Transverse colon (tissue), 4 donors: ENCODE data around the gene FKBP5. TPM values are rescaled to one million over a fixed set of nuclear protein-coding genes. Genes with fewer than 3 reads are reported as not detected.

ENCODE experiments used
- DNase-seq: peaks from one replicate; pipeline ENCODE4 v3.0.0-alpha.2; 2019
- H3K27ac ChIP-seq, 4 donors: fragments of 200-600 bp; sonication (generic); 2 replicates each; pipeline ENCODE4 v1.5.1; 2016 to 2018; ENCODE audit warnings: inconsistent platforms in 4 of 4
- H3K27me3 ChIP-seq: fragments of 200-600 bp; sonication (generic); 2 replicates; pipeline ENCODE4 v1.5.1; 2017; ENCODE audit warnings: inconsistent platforms
- H3K36me3 ChIP-seq, 4 donors: fragments of 200-600 bp; sonication (generic); 2 replicates each; pipeline ENCODE4 v1.5.1; 2017 to 2019; ENCODE audit warnings: inconsistent platforms in 4 of 4
- H3K4me1 ChIP-seq, 4 donors: fragments of 200-600 bp; sonication (generic); 2 replicates each; pipeline ENCODE4 v1.5.1; 2017 to 2020; ENCODE audit warnings: inconsistent platforms in 4 of 4
- H3K4me3 ChIP-seq, 4 donors: fragments of 200-600 bp; sonication (generic); 1 replicate in 1 of 4; 2 replicates in 3 of 4; pipeline versions ENCODE4 v1.5.1 to v1.6.1; 2017 to 2019; ENCODE audit warnings: inconsistent platforms in 4 of 4
- H3K9me3 ChIP-seq, 2 donors: fragments of 200-600 bp; sonication (generic); 2 replicates each; pipeline ENCODE4 v1.5.1; 2017 to 2019; ENCODE audit warnings: inconsistent platforms in 2 of 2
- EP300 ChIP-seq: sonication (generic); formaldehyde crosslinking; IDR thresholded peaks from one replicate; pipeline ENCODE4 v1.6.1; 2017; ENCODE audit warnings: antibody characterized with exemption, low read depth
- POLR2A ChIP-seq: fragments of 450-650 bp; IDR thresholded peaks from one replicate; pipeline ENCODE4 v1.6.1; 2016; ENCODE audit warnings: antibody characterized with exemption, mild to moderate bottlenecking, moderate library complexity
- POLR2AphosphoS5 ChIP-seq, 3 donors: sonication (generic); formaldehyde crosslinking; IDR thresholded peaks; one replicate each; pipeline ENCODE4 v1.6.1; 2016; ENCODE audit warnings: antibody characterized with exemption in 3 of 3
- WGBS, 2 donors: methylation state at CpG; one replicate each; pipeline ENCODE4 v1.1.5; 2018; ENCODE audit warnings: low coverage in 1 of 2; 5-methylcytosine and 5-hydroxymethylcytosine counted together
- in situ Hi-C, 4 donors: fragments of 200-750 bp; cut with MboI; loops; one replicate each; pipeline versions ENCODE4 v1.15.0 to v1.15.1; 2017; ENCODE audit warnings: low sequenced_read_pairs in 3 of 4, low pct_ligation_motif_present in 1 of 4, low pct_unique_long_range_greater_than_20kb in 1 of 4
- intact Hi-C: fragments of 100-400 bp; cut with DNase I; formaldehyde crosslinking; loops from one replicate; pipeline ENCODE4 v1.15.1; 2023; ENCODE audit warnings: low total_unique reads
- total RNA-seq, 4 donors: library from RNA; depleted of rRNA; stranded (reverse); fragments of >200 nt; gene quantifications; one replicate each; pipeline ENCODE4 v1.1.0, GENCODE V29; 2016
- TF ChIP-seq, protein P1 (sequence below), 5 experiments: fragments of 200-600 bp in 3 of 5; fragments of 450-650 bp in 2 of 5; sonication (generic) in 3 of 5; IDR thresholded peaks; 1 replicate in 2 of 5; 2 replicates in 3 of 5; pipeline ENCODE4 v1.5.1; 2016 to 2017; ENCODE audit warnings: antibody characterized with exemption in 5 of 5, inconsistent platforms in 3 of 5, mild to moderate bottlenecking in 2 of 5, moderate library complexity in 1 of 5

Gene FKBP5
- total RNA-seq, 4 donors from 2014 or later = 82.8 to 299 (median 254) TPM

DNA sequence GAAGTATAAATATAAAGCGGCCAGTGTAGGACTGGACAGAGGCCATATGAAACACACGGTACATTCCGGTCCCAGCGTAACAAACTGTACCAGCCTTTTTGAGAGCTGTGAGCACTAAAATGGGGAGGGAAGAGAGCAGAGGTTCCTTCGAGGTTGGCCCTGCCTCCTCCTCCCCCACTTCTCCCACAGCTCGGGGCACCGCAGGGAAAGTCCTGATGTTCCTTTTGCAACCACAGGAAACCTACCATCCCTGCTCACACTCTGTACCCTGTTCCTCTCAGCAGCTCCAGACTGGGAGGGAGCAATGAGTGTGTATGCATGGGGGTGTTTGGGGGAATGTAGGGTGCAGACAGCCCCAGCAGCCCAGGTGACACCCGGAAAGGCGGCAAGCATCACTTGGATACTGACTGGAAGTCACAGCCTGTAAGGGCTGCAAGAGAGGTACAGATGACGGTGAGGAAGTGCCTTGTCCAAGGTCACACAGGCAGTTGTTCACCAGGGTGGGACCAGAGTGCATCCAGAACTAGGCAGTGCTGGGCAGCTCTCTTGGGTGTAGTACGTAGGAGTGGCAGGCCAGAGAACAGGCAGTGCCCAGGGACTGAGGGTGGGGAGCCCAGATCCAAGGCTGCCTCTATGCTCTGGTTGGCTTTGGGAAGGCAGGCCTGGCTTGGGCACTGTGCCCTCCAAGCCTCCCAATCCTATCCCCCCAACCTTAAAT is 37.2 kb upstream of the FKBP5 start:
- Histone ChIP-seq H3K9me3 (no peaks in the 10 kb centered on the region), H3K36me3 (no peaks in the 10 kb centered on the region), H3K4me1 (peaks cover 75 to 97% (median 90%) of the 10 kb centered on the region in 4 donors), H3K4me3 (no peak overlapping the region), H3K27ac (peak overlapping the region; percentile 99 to 100 (median 100)), H3K27me3 (no peaks in the 10 kb centered on the region)
- intact Hi-C loops = loop anchor here (2.0 kb wide), 1 partner anchor 37 kb away; the partner anchor contains the start of gene FKBP5
- WGBS, 2 donors = 25 to 30% methylated on average over 7 to 11 of the region's 11 CpGs
- in situ Hi-C loops = loop anchor here in 1 of 4 donors (25.0 kb wide), 1 partner anchor 389 kb away; the partner anchor contains the start of gene PPARD
- TF ChIP-seq POLR2A (peak; percentile 71), EP300 (peak; percentile 100), POLR2AphosphoS5 (IDR thresholded peaks at IDR 0.05) (peak; percentile 60 to 94 (median 91))
- TF ChIP-seq, protein P1, sequence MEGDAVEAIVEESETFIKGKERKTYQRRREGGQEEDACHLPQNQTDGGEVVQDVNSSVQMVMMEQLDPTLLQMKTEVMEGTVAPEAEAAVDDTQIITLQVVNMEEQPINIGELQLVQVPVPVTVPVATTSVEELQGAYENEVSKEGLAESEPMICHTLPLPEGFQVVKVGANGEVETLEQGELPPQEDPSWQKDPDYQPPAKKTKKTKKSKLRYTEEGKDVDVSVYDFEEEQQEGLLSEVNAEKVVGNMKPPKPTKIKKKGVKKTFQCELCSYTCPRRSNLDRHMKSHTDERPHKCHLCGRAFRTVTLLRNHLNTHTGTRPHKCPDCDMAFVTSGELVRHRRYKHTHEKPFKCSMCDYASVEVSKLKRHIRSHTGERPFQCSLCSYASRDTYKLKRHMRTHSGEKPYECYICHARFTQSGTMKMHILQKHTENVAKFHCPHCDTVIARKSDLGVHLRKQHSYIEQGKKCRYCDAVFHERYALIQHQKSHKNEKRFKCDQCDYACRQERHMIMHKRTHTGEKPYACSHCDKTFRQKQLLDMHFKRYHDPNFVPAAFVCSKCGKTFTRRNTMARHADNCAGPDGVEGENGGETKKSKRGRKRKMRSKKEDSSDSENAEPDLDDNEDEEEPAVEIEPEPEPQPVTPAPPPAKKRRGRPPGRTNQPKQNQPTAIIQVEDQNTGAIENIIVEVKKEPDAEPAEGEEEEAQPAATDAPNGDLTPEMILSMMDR (IDR thresholded peaks at IDR 0.05) = peak in 2 of 5 experiments; percentile 27 to 32
- DNase-seq = peak; percentile 91

DNA sequence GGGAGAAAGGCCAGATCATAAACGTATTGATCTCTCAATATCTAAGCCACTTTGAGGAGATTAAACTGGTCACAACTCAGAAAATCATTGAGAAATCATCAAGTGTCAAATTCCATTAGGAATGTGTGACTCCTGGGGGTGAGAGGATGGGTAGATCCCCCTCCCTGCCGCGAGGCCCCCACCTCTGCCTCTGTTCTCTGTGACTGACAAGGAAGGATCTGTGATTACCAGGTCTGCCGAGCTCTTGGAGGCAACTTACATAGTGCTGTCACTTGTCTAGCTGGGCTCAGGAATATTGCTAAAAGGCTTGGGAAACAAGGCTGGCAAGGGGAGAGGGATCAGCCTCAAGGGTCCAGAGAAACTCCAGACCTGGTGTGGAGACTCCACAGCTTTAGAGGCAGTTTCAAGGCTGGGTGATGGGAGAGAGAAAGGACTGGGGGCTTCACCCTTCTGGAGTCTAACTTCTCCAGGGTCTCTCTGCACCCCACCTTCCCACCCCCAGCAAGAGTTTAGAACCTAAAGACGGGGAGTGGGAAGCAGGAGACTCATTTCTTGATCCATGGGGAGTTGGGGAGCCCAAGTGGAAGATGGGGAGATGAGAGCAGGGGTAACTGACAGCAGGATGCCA is 36.5 kb upstream of the FKBP5 start:
- 57 to 75% methylated on average over 5 of the region's 5 CpGs for WGBS, 2 donors
- DNase-seq = no peak
- Histone ChIP-seq H3K36me3 (no peaks in the 10 kb centered on the region), H3K27me3 (no peaks in the 10 kb centered on the region), H3K4me1 (peaks cover 69 to 97% (median 89%) of the 10 kb centered on the region in 4 donors), H3K27ac (peak overlapping the region; percentile 99 to 100 (median 100)), H3K9me3 (no peaks in the 10 kb centered on the region), H3K4me3 (no peak overlapping the region)
- intact Hi-C loops = no loop called here
- TF ChIP-seq, protein P1 (IDR thresholded peaks at IDR 0.05) = no peak
- no peak for TF ChIP-seq POLR2AphosphoS5 (IDR thresholded peaks at IDR 0.05)
- no peak for TF ChIP-seq POLR2A
- no peak for TF ChIP-seq EP300
- in situ Hi-C loops = loop anchor here in 1 of 4 donors (25.0 kb wide), 1 partner anchor 388 kb away; the partner anchor contains the start of gene PPARD

DNA sequence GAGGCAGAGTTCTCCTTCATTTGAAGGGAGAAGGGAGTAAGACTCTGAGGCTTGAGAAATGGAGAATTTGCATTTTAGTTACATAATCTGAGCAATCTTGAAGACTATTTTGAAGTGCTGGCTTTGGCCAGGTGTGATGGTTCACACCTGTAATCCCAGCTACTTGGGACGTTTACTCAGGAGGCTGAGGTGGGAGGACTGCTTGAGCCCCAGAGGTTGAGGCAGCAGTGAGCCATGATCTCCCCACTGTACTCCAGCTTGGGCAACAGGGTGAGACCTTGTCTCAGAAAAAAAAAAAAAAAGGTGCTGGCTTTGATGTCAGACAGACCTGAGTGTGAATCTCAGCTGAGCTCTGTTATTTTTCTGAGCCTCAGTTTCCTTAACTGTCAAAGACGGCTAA is 35.8 kb upstream of the FKBP5 start:
- intact Hi-C loops = no loop called here
- 72 to 73% methylated on average over 1 to 2 of the region's 2 CpGs for WGBS, 2 donors
- no peaks in the 10 kb centered on the region for H3K27me3 ChIP-seq

DNA sequence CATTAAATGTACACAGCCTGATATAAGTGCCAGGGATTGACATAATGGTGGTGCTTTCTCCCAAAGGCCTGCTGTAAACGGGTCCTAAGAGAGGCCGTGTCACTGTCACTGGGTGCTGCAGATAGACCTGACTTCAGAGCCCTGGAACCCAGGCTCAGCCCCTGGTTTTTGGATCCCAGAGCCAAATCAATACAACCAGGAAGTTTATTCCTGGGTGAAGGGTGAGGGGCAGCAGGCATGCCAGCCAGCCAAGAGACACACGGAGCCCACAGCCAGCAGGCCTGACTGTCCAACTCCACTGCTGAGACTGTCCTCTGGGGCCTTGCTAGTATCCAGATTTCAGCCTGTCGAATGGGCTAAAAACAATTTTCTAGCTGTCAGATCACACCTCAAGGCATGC is 35.3 kb upstream of the FKBP5 start:
- in situ Hi-C loops = no loop called here
- TF ChIP-seq, protein P1 (IDR thresholded peaks at IDR 0.05) = peak in 1 of 5 experiments; percentile 6
- no peak for TF ChIP-seq POLR2AphosphoS5 (IDR thresholded peaks at IDR 0.05)
- TF ChIP-seq EP300 = no peak
- TF ChIP-seq POLR2A = no peak
- H3K27me3 ChIP-seq = no peaks in the 10 kb centered on the region
- H3K4me3 ChIP-seq = no peak overlapping the region
- 87% methylated on average over 4 of the region's 4 CpGs; no CpG with 5 or more reads in 1 of the 2 donors for WGBS, 2 donors
- no peak for DNase-seq
- intact Hi-C loops = no loop called here
- H3K9me3 ChIP-seq = no peaks in the 10 kb centered on the region
- H3K4me1 ChIP-seq = peaks cover 68 to 97% (median 89%) of the 10 kb centered on the region in 4 donors
- peak overlapping the region; percentile 99 to 100 (median 100) for H3K27ac ChIP-seq
- no peaks in the 10 kb centered on the region for H3K36me3 ChIP-seq

More for the DNA sequence above, 35.8 kb upstream of the FKBP5 start:
- TF ChIP-seq POLR2A (no peak), EP300 (no peak), POLR2AphosphoS5 (IDR thresholded peaks at IDR 0.05) (no peak)
- TF ChIP-seq, protein P1 (IDR thresholded peaks at IDR 0.05) = no peak
- Histone ChIP-seq H3K4me3 (no peak overlapping the region), H3K27ac (peak overlapping the region; percentile 99 to 100 (median 100)), H3K4me1 (peaks cover 68 to 97% (median 89%) of the 10 kb centered on the region in 4 donors), H3K36me3 (no peaks in the 10 kb centered on the region), H3K9me3 (no peaks in the 10 kb centered on the region)
- no peak for DNase-seq
- in situ Hi-C loops = no loop called here
